Loucy (cell line): ENCODE data around the gene MBD2.

Source experiments
- CTCF ChIP-seq: fragments of 200-600 bp; sonication (generic); conservative IDR thresholded peaks from 2 replicates; pipeline ENCODE4 v1.5.1; 2014; ENCODE audit warnings: mild to moderate bottlenecking, antibody characterized with exemption, low read length
- EZH2phosphoT487 ChIP-seq: fragments of 200-600 bp; IDR thresholded peaks from 2 replicates; pipeline ENCODE4 v1.6.1; 2018; ENCODE audit warnings: antibody characterized with exemption, mild to moderate bottlenecking, moderate library complexity, borderline replicate concordance

GRCh38 chr18:54255141-54255540, 30.7 kb upstream of the MBD2 start:
- no peak for TF ChIP-seq CTCF
- TF ChIP-seq EZH2phosphoT487: no peak
